ENCODE results near the gene NCKAP5.

The NCKAP5 gene

GRCh38 chr2:133175926-133176325 is 392.3 kb downstream of the NCKAP5 start:
- no peak for DNase-seq

DNA sequence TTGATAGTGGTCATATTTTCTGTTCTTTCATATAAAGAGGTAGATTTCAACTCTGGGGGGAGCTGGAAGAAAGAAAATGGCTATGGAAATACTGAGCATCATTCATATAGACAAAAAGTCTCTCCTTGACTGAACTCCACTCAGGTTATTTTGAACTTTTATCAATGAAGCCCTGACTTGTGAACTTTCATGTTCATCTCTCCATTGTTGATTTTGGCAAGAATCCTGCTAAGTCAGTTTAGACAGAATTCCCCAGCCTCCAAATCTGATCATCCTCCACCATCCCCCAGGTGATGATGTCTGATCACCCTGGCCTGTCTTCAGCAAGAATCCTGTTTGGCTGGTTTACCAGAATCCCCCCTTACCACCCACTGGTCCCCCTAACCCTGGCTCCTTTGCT is 395.0 kb downstream of the NCKAP5 start:
- no peak for DNase-seq

DNA sequence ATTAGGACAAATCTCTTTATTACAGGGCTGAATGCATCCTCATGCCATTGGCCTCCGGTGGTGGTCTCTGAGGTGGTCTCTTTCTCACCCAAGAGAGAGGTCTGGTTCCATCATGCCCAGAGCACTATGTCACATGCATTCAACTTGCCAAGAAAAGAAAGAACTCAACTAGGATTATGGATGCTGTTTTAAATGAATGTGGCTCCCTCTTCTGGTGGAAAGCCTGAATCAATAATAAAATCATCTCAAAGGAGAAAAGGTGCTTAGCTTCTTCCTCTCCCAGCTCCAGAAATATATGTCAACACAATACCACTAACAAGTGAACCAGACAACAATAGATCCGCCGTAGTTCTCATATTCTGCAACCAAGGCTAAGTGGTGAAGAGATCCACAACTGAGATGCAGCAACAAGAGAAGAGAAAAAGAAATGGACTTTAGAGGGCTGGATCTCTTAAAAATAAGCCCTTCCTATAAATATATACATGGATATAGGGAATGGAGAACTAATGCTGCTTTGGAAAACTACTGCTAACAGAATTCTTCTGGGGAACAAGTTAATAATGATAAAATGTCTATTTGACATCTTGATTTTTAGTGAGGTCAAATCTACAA is 396.8 kb downstream of the NCKAP5 start:
- DNase-seq = peak; percentile 12

DNA sequence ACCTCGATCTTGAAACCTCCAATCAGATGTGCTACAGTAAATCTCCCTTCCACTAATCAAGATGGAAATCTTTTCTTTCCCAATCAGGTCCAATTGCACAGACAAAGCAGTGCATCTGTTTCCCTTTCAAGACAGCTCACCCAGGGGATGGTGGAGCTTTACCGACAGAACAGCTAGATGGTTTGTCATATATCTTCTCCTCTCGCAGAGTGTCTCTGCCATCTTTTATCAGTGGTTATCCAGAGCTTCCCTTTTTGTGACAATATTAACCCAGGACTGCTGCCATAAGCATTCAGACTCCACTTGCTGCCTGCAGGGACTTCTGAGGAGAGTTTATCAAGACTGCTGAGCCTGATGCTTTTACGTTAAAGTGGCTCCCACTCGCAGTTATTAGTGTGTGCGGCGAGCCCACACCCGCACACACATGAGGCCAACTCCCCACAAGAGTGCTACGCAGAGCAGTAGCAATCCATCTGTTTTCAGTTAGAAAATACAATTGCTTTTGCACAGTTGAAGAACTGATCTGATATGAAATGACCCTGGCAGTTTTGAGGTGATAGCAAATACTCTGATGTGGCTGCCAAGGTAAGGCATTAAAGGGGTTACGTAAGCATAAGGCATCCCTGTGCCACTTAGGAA is 398.9 kb downstream of the NCKAP5 start:
- DNase-seq = no peak

DNA sequence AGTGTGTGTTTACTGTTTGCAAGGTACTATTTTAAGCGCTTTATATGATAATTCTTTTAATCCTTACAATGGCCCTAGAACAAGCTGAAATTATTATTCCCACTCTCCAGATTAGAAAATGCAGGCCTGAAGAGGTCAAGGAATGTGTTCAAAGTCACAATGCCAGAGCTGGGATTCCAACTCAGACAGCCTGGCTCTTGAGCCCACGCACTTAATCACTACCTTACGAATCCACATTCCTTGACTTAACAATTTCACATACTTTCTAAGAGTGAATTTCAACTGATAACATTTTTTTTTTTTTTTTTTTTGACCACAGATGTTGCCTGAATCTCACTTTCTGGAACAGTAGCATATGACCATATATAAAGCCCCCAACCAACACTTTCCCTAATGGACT is 400.3 kb downstream of the NCKAP5 start:
- no peak for DNase-seq

- no peak for DNase-seq
Measured at GRCh38 chr2:133167223-133167622, 401.0 kb downstream of the NCKAP5 start.

DNA sequence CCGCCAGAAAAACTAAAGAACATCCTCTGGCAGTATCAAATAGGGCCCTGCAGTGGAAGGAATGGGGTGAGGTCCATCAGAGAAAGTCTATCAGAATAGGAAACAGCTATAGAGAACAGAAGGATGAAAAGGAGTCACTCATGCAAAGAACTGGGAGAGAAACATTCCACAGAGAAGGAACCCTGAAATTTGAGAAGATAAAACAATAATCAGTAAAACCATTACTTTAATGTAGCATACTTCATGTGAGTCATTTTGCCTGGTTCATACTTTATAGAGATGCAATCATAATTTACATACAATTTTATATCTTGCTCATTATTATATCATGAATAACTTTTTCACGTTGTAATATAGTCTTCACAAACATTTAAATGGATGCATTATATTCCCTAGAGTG is 402.2 kb downstream of the NCKAP5 start:
- no peak for DNase-seq

DNA sequence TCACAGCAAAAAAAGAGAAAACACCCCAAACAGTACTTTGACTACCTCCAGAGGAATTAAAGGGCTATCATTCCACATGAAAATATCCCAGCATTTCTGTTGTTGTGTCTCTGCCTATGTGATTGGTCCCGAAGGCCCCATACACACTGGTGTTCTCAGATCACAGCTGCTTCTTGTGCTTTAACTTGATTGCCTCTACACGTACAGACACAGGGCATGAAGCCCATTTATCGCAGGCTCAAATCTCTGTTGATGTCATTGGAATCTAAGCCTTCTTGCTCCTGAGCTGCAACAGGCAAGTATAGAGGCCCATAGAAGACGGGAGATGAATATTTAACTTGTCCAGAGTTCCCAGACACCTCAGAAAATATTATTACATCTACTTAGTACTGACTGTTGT is 405.2 kb downstream of the NCKAP5 start:
- no peak for DNase-seq

- no peak for DNase-seq
Measured at GRCh38 chr2:133158442-133158841, 409.8 kb downstream of the NCKAP5 start.

- DNase-seq = no peak
Measured at GRCh38 chr2:133158024-133158423, 410.2 kb downstream of the NCKAP5 start.

GRCh38 chr2:133157141-133157540 is 411.1 kb downstream of the NCKAP5 start:
- DNase-seq = no peak

DNA sequence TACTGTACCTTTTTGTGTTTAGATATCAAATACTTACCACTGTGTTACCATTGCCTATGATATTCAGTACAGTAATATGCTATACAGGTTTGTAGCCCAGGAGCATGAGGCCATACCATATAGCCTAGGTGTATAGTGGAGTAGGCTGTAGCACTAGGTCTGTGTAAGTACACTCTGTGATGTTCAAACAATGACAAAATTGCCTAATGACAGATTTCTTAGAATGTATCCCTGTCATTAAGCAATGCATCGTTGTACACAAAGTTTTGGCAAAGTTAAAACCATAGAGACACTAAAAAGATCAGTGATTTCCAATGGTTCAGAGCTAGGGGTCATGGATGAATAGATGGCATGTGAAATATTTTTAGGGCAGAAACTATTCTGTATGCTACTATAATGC is 415.5 kb downstream of the NCKAP5 start:
- DNase-seq = no peak

- DNase-seq = no peak
Measured at GRCh38 chr2:133148187-133148586, 420.1 kb downstream of the NCKAP5 start.

- no peak for DNase-seq
Measured at GRCh38 chr2:133146893-133147292, 421.4 kb downstream of the NCKAP5 start.

DNA sequence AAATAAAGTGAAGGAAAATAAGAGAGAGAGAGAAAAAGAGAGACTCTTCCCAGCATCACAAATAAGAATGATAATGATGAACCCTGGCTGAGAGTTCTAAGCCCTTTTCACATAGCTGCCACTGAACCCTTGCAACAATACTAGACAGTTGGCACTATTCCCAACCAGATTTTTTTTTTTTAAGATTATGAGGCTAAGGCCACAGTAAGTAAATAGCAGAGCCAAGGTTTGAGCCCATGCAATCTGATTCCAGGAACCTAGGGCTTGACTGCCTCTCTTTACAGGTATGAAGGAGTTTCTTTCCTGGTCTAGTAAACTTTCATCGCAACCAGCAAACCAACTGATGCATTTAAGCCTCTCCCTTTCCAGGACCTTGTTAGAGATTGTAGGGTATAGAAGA is 424.6 kb downstream of the NCKAP5 start:
- DNase-seq = peak; percentile 17

- DNase-seq = no peak
Measured at GRCh38 chr2:133142087-133142486, 426.2 kb downstream of the NCKAP5 start.

DNA sequence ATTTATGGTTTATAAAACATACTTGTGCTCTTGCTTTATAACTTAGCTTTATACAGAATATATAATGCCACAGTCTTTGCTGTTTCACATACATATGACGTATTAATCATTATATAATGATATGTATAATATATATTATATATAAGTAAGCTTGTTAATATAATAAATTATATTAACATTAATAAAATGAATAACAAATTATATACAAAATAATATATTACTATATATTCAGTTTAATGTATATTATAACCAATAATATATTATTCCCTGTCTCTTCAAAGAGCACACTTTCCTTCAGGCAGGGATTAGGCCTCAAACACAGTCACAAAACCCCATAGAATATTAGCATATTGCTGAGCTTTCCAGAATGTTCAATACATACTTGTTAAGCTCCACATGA is 427.6 kb downstream of the NCKAP5 start:
- DNase-seq = no peak

DNA sequence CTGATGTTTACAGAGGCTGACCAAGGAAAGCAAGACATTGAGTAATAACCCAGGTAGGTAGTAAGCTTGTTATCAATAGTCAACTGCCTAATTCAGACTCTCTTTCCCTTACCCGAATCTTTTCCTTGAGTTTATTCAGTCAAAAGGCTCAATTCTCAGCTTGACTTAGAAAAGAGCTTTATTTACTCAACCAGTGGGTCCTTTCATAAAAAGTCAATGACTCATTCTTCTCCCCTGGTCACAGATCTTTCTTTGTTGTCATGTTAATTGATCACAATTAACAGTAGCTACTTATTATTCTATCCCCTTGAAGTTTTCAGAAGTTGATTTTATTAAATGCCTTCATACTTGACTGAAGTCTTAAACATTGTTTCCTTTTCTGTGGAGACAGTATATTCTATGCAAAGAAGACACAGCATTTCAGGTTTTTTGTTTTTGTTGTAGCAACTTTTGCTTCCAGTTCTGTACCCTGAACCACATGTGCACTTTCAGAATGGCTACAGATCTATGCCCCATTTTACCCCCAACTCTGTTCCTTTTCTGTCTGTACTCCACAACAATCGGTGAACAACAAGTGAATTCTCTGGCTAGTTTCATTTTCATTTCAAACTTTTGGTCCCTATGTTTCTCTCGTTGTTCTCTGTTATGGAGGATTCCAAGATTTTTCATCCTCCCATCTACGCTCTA is 428.3 kb downstream of the NCKAP5 start:
- DNase-seq = no peak

DNA sequence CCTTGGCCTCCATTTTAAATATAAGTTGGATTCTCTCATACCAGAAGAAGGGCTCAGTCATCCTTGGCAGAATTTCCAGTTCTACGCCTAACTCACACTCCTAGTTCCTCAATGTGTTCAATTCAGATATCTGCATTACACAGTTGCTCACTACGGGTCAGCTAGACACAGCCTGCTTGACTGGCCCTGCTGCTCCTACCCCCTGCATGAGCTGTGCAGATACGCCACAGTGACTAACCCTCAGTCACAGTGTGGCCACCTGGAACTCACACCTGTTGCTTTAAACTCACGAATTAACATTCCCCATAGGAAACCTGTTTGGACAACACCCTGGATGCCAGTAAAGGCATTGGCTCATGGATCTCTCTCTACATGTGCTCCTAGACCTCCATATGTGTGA is 429.6 kb downstream of the NCKAP5 start:
- DNase-seq = no peak

DNA sequence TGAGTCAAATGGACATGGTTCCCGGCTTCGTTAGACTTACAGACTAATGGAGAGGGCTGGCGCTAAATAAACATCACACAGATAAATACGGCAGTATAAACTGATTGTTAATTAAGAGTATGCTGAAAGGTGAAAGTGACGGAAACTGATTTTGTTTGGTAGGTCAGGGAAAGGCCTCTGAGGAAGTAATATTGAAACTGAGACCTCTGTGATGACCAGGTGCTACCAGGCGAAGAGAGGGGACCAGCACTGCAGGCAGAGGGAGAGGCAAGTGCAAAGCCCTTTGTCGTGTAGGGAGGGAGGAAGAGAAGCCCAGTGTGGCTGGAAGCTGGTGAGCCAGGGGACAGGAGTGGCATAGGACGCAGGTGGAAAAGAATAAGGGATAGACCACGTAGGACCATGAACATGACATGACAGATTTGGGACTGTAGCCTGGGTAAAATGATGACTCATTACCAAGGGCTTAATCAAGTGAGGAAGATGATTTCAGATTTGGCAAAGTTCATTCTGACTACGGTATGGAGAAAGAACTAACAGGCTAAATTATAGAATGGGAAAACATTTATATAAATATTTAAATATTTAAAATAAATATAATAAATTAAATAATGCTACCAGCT is 433.1 kb downstream of the NCKAP5 start:
- peak; percentile 13 for DNase-seq

- DNase-seq = no peak
Measured at GRCh38 chr2:133130548-133131246, 437.6 kb downstream of the NCKAP5 start.

DNA sequence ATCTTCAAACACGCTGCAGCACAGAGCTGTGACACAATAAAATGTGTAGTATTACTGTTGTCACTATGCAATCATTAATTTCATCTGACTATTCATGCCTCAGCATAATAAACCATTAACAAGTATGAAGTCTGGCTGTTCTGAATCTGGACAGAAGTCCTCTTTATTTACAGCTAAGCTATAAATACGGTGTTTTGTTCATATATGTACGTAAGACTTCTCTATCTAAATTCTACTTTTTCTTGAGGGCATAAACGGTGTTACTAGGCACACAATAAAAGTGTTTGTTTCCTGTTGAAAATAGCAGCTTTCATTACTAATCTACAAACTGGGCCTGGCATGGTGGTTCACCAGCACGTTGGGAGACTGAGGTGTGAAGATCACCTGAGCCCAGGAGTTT is 443.8 kb downstream of the NCKAP5 start:
- no peak for DNase-seq

DNA sequence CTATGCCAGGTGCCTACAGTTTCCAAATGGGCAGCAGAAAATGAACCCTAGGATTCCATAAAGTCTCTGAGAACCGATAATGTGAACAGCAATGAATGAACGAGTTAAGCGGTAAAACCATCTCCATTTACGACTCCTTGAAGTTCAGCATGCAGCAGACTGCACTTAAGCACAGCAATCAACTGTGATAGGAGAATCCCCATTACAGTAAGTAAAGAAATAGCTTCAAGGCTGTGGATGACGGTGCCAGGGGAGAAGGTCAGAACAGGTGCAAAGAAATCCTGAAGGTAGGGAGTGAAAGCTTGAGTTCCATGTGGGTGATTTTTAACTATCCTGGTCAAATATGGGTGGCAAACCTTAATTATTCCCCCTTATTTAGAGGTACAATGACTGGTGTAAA is 444.4 kb downstream of the NCKAP5 start:
- no peak for DNase-seq

Measured in NCI-H510A (cell line).